Glomerular visceral epithelial cell (primary cell): ENCODE measurements around the gene UMAD1.

Experiments
- DNase-seq: peaks from one replicate; pipeline ENCODE4 v3.0.0-alpha.2; 2016; ENCODE audit errors: extremely low spot score

The UMAD1 gene

GRCh38 chr7:7921830-7922229 is 281.3 kb downstream of the UMAD1 start:
- DNase-seq, result no peak

- DNase-seq, result no peak
These were observed 282.3 kb downstream of the UMAD1 start for GRCh38 chr7:7922684-7923385.

DNA sequence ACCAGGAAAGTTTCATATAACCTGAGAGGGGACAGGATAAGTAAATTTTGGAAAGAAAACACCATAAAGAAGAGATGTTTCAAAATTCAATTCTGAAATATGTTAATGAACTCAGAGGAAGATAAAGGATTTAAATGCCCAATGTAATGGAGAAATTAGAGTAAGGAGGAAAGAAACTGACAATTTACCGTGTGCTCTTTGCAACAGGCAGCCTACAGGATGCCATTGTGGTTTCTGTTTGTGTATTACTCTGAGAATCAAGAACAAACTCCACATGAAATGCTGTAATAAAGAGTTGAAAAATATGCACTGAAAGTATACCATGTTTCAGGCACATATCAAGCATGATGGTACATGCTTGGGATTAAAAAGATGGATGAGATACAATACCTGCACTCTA is 283.3 kb downstream of the UMAD1 start:
- DNase-seq, result no peak

DNA sequence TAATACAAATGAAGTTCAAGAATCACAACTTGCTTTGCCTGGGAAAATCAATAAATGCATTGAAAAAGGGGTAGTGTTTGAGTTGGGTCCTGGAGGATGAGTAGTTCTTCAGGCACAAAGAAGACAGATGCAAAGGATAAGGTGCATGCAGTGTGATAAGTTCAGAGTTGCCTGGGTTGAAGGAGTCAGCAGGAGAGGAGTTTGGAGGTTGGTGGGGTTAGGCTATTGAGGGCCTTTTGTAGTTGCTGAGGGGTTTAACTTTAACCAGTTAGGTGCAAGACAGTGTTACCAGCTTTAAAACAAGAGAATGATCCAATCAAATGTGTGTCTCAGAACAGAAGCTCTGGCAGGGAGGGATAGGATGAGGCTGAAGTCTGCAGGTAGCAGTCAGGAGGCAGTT is 283.8 kb downstream of the UMAD1 start:
- no peak for DNase-seq
